ENCODE measurements around the gene FARP2. TPM values are rescaled to one million over a fixed set of nuclear protein-coding genes. Genes with fewer than 3 reads are reported as not detected.

FARP2 gene
- total and polyA plus RNA-seq, 4 donors: 37.5 to 67.3 (median 52.1) TPM

GRCh38 chr2:241489733-241490680 lies 133.9 kb downstream of the FARP2 start:
- 93% methylated on average over 15 of the region's 15 CpGs for WGBS (ENCODE audit: insufficient coverage)
- H3K36me3 ChIP-seq (ENCODE audit: control insufficient read depth, insufficient read depth, low read length): peaks cover 69% of the 10 kb centered on the region
- no peak for DNase-seq (ENCODE audit: low read depth in 4 of 6, low spot score in 6 of 6)
- no peaks in the 10 kb centered on the region for H3K4me1 ChIP-seq (ENCODE audit: control insufficient read depth, insufficient read depth, low read length)
- H3K4me3 ChIP-seq (ENCODE audit: low read depth, low read length): no peak overlapping the region
- H3K27me3 ChIP-seq (ENCODE audit: control insufficient read depth, insufficient read depth, low read length): no peaks in the 10 kb centered on the region
- H3K27ac ChIP-seq (ENCODE audit: low read depth, low read length): no peak overlapping the region
- H3K9me3 ChIP-seq (ENCODE audit: control insufficient read depth, insufficient read depth, low read length): no peaks in the 10 kb centered on the region

- no peaks in the 10 kb centered on the region for H3K9me3 ChIP-seq (ENCODE audit: control insufficient read depth, insufficient read depth, low read length)
- no peak for DNase-seq (ENCODE audit: low read depth in 4 of 6, low spot score in 6 of 6)
- H3K36me3 ChIP-seq (ENCODE audit: control insufficient read depth, insufficient read depth, low read length): peaks cover 71% of the 10 kb centered on the region
- H3K27me3 ChIP-seq (ENCODE audit: control insufficient read depth, insufficient read depth, low read length): no peaks in the 10 kb centered on the region
- H3K4me3 ChIP-seq (ENCODE audit: low read depth, low read length): no peak overlapping the region
- WGBS (ENCODE audit: insufficient coverage): 84% methylated on average over 13 of the region's 16 CpGs
- H3K4me1 ChIP-seq (ENCODE audit: control insufficient read depth, insufficient read depth, low read length): no peaks in the 10 kb centered on the region
- H3K27ac ChIP-seq (ENCODE audit: low read depth, low read length): no peak overlapping the region
Measured at GRCh38 chr2:241490825-241491506, 134.9 kb downstream of the FARP2 start.

GRCh38 chr2:241491549-241492173 lies 135.6 kb downstream of the FARP2 start:
- peaks cover 73% of the 10 kb centered on the region for H3K36me3 ChIP-seq (ENCODE audit: control insufficient read depth, insufficient read depth, low read length)

GRCh38 chr2:241492174-241492565 lies 136.1 kb downstream of the FARP2 start:
- Histone ChIP-seq H3K27me3 (ENCODE audit: control insufficient read depth, insufficient read depth, low read length) (no peaks in the 10 kb centered on the region), H3K27ac (ENCODE audit: low read depth, low read length) (no peak overlapping the region), H3K9me3 (ENCODE audit: control insufficient read depth, insufficient read depth, low read length) (no peaks in the 10 kb centered on the region), H3K4me1 (ENCODE audit: control insufficient read depth, insufficient read depth, low read length) (no peaks in the 10 kb centered on the region), H3K4me3 (ENCODE audit: low read depth, low read length) (no peak overlapping the region), H3K36me3 (ENCODE audit: control insufficient read depth, insufficient read depth, low read length) (peaks cover 75% of the 10 kb centered on the region)
- no peak for DNase-seq (ENCODE audit: low read depth in 4 of 6, low spot score in 6 of 6)
- 94% methylated on average over 7 of the region's 7 CpGs for WGBS (ENCODE audit: insufficient coverage)

More at GRCh38 chr2:241491549-241492173, 135.6 kb downstream of the FARP2 start:
- no peaks in the 10 kb centered on the region for H3K4me1 ChIP-seq (ENCODE audit: control insufficient read depth, insufficient read depth, low read length)
- no peaks in the 10 kb centered on the region for H3K9me3 ChIP-seq (ENCODE audit: control insufficient read depth, insufficient read depth, low read length)
- no peak for DNase-seq (ENCODE audit: low read depth in 4 of 6, low spot score in 6 of 6)
- no peaks in the 10 kb centered on the region for H3K27me3 ChIP-seq (ENCODE audit: control insufficient read depth, insufficient read depth, low read length)
- 87% methylated on average over 13 of the region's 15 CpGs for WGBS (ENCODE audit: insufficient coverage)
- no peak overlapping the region for H3K27ac ChIP-seq (ENCODE audit: low read depth, low read length)
- H3K4me3 ChIP-seq (ENCODE audit: low read depth, low read length): no peak overlapping the region

- Histone ChIP-seq H3K9me3 (ENCODE audit: control insufficient read depth, insufficient read depth, low read length) (no peaks in the 10 kb centered on the region), H3K27ac (ENCODE audit: low read depth, low read length) (no peak overlapping the region), H3K36me3 (ENCODE audit: control insufficient read depth, insufficient read depth, low read length) (peaks cover 85% of the 10 kb centered on the region), H3K4me1 (ENCODE audit: control insufficient read depth, insufficient read depth, low read length) (no peaks in the 10 kb centered on the region), H3K4me3 (ENCODE audit: low read depth, low read length) (no peak overlapping the region), H3K27me3 (ENCODE audit: control insufficient read depth, insufficient read depth, low read length) (no peaks in the 10 kb centered on the region)
- WGBS (ENCODE audit: insufficient coverage): 95% methylated on average over 8 of the region's 10 CpGs
- DNase-seq (ENCODE audit: low read depth in 4 of 6, low spot score in 6 of 6): no peak
Measured at GRCh38 chr2:241493092-241493491, 137.0 kb downstream of the FARP2 start.

- H3K4me3 ChIP-seq (ENCODE audit: low read depth, low read length): no peak overlapping the region
- H3K27ac ChIP-seq (ENCODE audit: low read depth, low read length): no peak overlapping the region
- 88% methylated on average over 15 of the region's 16 CpGs for WGBS (ENCODE audit: insufficient coverage)
- DNase-seq (ENCODE audit: low read depth in 4 of 6, low spot score in 6 of 6): no peak
- H3K9me3 ChIP-seq (ENCODE audit: control insufficient read depth, insufficient read depth, low read length): no peaks in the 10 kb centered on the region
- H3K27me3 ChIP-seq (ENCODE audit: control insufficient read depth, insufficient read depth, low read length): no peaks in the 10 kb centered on the region
- H3K36me3 ChIP-seq (ENCODE audit: control insufficient read depth, insufficient read depth, low read length): peaks cover 98% of the 10 kb centered on the region
- no peaks in the 10 kb centered on the region for H3K4me1 ChIP-seq (ENCODE audit: control insufficient read depth, insufficient read depth, low read length)
Measured at GRCh38 chr2:241494311-241494908, 138.3 kb downstream of the FARP2 start.

GRCh38 chr2:241495172-241496002 lies 139.3 kb downstream of the FARP2 start:
- DNase-seq (ENCODE audit: low read depth in 4 of 6, low spot score in 6 of 6): no peak
- Histone ChIP-seq H3K27me3 (ENCODE audit: control insufficient read depth, insufficient read depth, low read length) (no peaks in the 10 kb centered on the region), H3K4me3 (ENCODE audit: low read depth, low read length) (no peak overlapping the region), H3K9me3 (ENCODE audit: control insufficient read depth, insufficient read depth, low read length) (no peaks in the 10 kb centered on the region), H3K27ac (ENCODE audit: low read depth, low read length) (no peak overlapping the region), H3K36me3 (ENCODE audit: control insufficient read depth, insufficient read depth, low read length) (peaks cover 98% of the 10 kb centered on the region), H3K4me1 (ENCODE audit: control insufficient read depth, insufficient read depth, low read length) (peaks cover 10% of the 10 kb centered on the region)
- 88% methylated on average over 31 of the region's 34 CpGs for WGBS (ENCODE audit: insufficient coverage)

GRCh38 chr2:241496003-241496707 lies 140.1 kb downstream of the FARP2 start:
- 96% methylated on average over 28 of the region's 28 CpGs for WGBS (ENCODE audit: insufficient coverage)

More at GRCh38 chr2:241496003-241496707, 140.1 kb downstream of the FARP2 start:
- DNase-seq (ENCODE audit: low read depth in 4 of 6, low spot score in 6 of 6): no peak
- Histone ChIP-seq H3K9me3 (ENCODE audit: control insufficient read depth, insufficient read depth, low read length) (no peaks in the 10 kb centered on the region), H3K4me1 (ENCODE audit: control insufficient read depth, insufficient read depth, low read length) (peaks cover 13% of the 10 kb centered on the region), H3K27me3 (ENCODE audit: control insufficient read depth, insufficient read depth, low read length) (no peaks in the 10 kb centered on the region), H3K27ac (ENCODE audit: low read depth, low read length) (no peak overlapping the region), H3K4me3 (ENCODE audit: low read depth, low read length) (no peak overlapping the region), H3K36me3 (ENCODE audit: control insufficient read depth, insufficient read depth, low read length) (peaks cover 98% of the 10 kb centered on the region)
